Stimulated activated CD4-positive, alpha-beta T cell treated with anti-CD3 and anti-CD28 coated beads, TNF-alpha, amount 100 ng/mL, for 48 hours (primary cell): ENCODE data around the gene LETM1.
A peak's percentile ranks its signal among the peaks of the same experiment; 100 is the strongest.

ENCODE experiments used
- DNase-seq, 3 donors: peaks; one replicate each; pipeline ENCODE4 v3.0.0-alpha.2; 2020; ENCODE audit warnings: low read depth in 3 of 3

LETM1 gene

DNA sequence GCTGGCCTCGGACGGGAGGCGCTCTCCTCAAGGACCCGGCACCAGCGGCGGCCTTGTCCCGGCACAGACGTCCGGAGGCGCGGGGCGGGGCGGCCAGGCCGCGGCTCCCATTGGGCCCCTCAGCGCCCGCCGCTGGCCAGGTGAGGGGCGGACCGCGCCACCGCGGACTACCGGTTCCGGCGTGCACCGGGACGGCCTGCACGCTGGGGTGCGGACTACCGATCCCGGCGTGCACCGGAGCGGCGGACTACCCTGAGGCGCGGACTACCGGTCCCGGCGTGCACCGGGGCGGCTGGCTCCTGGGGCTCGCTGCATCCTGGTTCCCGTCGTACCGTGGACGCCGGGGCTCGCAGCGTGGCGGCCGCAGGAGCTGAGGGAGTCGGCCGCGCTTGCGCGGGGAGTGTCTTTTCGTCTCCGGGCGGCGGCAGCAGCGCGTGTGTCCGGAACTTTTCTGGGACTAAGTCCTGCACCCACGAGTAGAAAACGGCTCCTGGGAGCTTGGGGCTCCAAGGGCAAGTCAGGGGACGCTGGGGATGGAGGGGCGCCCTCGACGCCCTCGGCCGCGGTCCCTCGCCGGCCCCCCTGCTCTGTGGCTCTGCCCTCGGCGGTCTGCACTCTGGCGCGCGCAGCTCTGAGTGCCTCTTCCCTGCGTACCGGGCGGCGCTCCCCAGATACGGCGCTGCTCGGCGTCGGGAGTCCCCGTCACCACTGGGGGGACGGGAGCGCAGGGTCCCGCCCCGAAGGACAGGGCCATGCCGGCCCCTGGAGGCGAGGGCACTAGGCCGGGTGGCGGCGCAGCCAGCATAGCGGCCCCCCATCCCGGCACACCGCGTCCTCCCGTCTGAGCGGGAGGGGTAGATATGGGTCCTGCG is at the start of gene LETM1:
TSS of gene LETM1 (minus strand) at position 86 of the 872 bp plus-strand sequence. CDS start 206 bp downstream, outside the sequence.
- peak; percentile 90 to 94 (median 92) for DNase-seq

DNA sequence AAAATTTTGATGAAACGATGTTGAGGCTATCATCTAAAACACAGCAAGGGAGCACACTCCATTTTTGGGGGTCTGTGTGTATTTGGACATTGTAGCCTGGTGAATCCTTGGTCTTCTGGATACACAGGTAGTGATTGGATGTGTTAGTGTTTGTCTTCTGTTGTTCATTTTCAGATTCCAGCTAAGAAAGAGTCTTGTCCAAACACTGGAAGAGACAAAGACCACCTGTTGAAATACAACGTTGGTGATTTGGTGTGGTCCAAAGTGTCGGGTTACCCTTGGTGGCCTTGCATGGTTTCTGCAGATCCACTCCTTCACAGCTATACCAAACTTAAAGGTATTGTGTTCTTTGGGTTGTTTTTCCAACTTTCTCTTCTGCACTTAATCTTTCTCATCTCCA is 48.1 kb upstream of the LETM1 start:
- DNase-seq, result no peak

DNA sequence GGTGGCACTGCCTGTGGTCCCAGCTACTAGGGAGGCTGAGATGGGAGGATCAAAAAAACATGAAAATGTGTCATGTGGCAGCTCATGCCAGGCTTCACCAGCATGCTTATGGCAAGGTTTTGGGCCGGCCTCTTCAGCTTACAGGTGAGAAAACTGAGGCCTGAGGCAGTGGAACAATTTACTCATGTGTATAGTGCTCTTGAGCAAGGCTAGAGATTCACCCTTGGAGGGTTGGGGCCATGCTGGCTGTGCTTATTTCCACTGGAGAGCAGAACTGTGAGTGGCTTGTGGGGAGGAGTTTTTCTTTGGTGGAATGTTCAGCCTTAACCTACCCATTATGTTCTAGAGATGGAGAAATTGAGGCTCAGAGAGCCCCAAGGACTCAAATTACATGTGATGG is 47.1 kb upstream of the LETM1 start:
- DNase-seq, result no peak

DNA sequence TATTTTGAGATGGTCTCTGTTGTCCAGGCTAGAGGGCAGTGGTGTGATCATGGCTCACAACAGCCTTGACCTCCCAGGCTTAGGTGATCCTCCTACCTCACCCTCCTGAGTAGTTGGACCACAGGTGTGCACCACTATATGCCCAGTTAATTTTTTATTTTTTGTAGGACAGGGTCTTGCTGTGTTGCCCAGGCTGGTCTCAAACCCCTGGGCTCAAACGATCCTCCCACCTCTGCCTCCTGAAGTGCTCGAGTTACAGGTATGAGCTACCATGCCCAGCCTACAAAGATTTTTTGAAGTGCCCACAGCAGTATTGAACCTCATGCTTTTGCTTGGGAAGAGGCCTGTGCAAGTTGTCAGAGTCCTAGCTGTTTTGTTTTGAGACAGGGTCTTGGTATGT is 46.3 kb upstream of the LETM1 start:
- DNase-seq, result no peak

DNA sequence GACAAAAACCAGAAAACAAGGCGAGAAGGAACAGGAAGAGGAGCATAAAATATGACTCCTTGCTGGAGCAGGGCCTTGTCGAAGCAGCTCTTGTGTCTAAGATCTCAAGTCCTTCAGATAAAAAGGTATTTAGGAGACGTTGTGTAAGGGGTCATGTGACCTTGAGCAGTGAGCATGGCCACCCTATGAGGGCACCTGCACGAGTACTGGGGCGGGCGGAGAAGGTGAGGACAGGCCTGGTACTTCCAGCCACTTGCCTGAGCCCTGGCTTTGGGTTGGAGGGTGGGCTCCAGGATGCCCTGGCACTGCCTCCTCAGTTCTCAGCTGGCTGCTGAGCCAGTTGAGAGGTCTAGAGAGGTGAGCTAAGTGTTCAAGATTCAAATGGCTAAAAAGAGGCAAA is 45.2 kb upstream of the LETM1 start:
- no peak for DNase-seq

DNA sequence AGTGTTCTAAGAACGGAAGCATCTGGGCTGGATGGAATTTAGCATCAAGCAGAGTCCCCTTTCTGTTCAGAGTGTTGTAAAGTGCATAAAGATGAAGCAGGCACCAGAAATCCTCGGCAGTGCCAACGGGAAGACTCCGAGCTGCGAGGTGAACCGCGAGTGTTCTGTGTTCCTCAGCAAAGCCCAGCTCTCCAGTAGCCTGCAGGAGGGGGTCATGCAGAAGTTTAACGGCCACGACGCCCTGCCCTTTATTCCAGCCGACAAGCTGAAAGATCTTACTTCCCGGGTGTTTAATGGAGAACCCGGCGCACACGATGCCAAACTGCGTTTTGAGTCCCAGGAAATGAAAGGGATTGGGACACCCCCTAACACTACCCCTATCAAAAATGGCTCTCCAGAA is 44.7 kb upstream of the LETM1 start:
- no peak for DNase-seq

DNA sequence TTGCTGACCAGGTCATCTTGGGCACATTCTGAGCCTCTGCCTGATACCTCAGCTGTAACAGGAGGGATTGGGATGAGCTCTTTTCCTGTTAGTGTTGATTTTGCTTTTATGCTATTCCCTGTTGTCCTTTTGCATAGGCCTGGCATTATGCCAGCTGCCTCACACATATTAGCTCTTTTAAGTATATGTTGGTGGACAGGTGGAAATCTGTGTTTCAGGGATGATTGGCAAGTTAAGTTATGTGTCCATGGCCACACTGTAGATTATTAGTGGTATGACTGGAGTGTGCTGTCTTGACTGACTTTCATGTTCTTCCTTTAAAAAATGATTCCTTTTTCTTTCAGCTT is 44.1 kb upstream of the LETM1 start:
- no peak for DNase-seq

DNA sequence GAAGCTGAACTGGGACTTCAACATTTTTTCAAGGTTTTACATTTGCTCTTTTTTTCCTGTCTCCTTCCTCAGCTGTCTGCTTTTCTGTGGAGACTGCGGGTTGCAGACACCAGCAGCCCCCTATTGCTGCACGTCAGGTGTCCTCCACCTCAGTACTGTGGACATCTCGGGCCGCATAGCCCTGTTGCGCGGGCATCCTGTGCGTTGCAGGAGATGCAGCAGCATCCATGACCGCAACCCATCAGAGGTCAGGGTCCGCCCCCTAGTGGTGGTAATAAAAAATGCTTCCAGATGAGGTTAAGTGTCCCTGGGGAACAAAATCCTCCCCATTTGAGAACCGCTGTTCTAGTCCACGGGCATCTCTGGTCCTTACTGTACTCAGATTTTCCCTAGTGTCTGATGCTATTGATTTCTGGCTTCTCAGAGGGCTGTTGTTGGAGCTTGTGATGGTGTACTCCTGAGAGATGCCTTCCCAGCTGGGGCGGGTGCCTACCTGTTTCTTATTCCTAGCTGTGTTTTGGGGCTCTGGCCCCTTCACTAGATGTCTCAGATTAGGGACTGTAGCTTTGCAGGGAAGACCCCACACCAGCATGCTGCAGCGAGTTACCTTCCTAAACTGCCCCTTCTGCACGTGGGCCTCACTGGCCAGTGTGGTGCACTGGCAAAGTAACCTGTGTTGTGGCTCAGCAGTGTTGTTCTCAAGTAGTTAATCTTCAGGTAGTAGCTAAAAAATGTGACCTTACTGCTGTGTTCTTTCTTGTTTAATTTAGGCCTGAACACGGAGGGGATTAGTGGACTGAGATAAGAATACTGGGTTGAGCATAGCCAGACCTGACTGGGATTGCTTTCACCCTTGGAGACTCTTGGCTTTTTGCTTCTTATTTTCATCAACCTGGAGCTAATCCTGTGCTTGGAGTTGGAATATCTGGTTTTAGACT is 43.5 kb upstream of the LETM1 start:
- DNase-seq, result peak; percentile 50 to 65 (median 61)

DNA sequence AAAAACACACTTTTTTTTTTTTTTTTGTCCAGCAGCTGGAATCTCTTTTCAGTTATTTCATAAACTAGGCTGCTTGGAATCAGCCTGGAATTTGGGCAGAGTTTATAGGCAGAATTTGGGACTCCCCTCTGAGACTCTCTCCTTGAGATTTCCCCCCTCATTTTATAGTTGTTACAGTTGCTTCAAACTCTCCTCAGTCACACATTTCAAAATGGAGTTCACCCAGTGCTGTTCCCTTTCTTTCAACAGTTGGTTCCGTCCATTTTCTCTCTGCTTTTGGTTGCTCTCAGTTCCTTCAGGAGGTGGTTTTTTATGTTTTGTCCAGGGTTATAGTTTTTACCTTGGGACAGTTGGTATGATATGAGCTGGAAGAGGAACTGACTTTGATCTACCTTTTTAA is 42.7 kb upstream of the LETM1 start:
- no peak for DNase-seq

DNA sequence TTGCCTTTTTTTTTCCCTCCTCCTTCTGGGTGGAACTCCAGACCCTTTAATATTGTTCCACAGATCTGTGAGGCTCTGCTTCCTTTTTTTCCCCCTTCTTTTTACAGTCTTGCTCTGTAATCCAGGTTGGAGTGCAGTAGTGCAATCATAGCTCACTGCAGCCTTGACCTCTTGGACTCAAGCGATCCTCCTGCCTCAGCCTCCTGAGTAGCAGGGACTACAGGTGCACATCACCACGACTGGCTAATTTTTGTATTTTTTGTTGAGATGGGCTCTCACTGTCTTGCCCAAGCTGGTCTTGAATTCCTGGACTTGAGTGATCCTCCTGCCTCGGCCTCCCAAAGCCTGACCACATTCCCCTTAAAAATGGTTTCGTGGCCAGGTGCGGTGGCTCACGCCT is 42.1 kb upstream of the LETM1 start:
- no peak for DNase-seq

DNA sequence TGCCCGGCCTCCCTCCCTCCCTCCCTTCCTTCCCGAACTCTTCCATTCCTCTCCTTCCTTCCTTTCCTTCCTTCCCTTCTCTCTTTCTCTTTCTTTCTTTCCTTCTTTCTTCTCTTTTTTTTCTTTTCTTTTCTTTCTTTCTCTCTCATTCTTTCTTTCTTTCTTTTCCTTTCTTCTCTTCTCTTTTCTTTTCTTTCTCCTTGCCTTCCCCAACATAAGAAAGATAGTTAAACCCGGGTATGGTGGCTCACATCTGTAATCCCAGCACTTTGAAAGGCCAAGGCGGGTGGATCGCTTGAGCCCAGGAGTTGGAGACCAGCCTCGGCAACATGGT is 40.7 kb upstream of the LETM1 start:
- no peak for DNase-seq

DNA sequence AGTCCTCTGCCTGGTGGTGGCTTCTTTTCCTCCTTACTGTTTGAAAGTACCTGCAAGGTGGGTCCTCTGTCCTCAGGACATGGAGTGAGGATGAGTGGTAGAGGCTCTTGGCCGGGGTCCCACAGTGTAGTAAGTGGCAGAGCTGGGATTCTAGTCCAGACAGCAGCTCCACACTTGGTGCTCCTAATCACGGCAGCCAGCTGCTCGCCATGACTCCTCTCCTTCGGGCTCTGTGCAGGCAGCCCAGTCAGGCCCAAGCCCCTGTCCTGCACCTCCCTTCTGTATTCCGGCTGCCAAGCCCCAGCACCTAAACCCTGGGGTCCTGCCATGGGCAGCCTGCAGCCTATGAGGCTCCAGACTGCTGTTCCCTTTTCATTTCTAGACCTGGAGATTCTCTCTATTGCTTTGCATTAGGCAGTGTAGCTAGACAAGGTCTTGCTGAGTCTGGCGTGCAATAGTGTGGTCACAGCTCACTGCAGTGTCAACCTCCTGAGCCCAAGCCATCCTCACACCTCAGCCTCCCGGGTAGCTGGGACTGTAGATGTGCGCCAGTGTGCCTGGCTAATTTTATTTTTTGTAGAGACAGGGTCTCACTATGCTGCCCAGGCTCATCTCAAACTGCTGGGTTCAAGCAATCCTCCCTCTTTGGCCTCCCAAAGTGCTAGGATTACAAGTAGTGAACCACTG is 40.2 kb upstream of the LETM1 start:
- DNase-seq, result no peak

DNA sequence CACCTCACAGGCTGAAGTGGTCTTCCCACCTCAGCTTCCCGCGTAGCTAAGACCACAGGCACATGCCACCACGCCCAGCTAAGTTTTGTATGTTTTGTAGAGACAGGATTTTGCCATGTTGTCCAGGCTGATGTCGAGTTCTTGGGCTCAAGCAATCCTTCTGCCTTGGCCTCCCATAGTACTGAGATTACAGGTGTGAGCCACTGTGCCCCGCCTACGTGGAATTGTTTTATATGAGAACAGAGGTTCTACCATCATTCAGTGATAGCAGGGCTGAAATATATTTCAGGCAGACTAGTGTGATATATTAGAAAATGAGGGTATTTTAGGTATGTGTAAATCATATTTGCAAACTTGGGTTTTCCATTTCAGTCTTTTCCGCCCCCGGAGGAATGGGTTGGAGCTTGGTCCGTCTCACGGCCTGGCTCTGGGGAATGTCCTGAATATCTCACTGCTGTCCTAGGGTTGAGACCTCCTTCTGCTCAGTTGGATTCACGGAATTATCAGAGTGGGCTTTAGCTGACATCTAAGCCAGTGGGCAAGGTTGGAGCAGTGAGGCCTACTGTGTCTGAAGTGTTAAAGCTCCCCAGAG is 35.1 kb upstream of the LETM1 start:
- DNase-seq, result no peak

DNA sequence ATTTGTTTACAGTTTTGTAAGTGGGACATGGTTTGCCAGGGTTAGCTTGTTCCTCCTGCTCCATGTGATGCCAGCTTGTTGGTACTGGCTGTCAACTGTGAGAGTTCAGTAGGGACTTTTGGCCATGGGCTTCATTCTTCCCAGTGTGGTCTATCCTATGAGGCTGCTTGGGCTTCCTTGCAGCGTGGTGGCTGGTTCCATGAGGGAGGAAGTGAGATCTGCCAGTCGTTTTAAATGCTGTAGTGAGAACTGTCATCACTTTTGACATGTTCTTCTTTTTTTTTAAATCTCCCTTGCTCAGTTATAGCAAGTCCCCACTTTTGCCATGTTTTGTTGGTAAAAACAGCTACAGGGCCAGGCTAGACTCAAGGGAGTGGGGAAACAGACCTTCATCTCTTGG is 31.1 kb upstream of the LETM1 start:
- DNase-seq, result no peak

DNA sequence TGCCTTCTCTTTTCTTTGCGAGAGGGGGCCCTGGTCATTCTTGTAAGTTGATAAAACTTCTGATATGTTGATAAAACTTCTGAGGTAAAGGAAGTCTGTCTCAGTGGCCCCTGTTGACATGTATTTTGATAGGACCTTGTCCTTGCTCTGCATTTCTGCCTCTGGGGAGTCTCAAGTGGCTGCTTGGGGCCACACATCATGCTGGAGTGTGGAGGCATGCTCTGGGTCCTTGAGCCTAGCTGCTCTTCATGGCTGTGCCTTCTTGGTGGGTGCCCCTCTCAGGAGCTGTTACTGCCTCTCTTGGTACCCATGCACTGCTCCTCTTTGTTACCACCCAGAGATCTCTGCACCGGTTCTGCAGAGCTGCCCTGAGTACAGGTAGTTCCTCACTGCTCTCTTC is 29.5 kb upstream of the LETM1 start:
- no peak for DNase-seq

DNA sequence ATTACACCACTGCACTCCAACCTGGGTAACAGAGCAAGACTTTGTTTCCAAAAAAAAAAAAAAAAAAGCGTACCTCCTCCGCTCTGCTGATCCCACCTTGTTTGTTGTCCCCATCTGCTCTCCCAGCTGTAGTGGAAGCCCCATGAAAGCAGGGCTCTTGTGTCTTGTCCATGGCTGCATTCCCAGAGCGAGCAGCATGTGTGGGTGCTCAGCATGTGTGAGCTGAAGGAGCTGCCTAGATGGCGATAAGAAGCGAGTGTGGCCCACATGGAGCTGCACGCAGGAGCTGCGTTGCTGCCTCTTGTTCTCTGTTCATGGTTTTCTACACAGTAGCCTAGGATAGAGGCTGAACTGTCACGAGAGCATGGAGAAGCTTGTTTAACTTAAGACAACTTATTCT is 27.6 kb upstream of the LETM1 start:
- DNase-seq, result no peak

DNA sequence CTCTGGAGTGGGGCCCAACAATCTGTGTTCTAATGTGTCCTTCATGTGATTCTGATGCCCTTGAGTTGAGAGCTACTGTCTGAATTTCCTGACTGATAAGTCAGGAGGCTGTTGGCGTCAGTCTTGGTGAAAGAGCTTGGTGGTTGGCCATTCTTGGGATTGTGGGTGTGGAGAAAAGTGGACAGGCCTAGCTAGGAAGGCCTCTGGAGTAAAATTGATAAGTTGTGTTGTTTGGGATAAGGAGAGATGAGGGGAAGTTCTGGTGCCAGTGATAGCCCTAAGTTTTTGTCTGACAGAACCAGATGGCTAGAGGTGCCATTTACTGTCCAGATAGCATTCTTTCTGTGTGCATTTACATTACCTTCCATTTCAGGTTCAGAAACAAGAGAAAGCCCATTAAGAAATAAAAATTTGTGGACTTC is 26.9 kb upstream of the LETM1 start:
- no peak for DNase-seq

DNA sequence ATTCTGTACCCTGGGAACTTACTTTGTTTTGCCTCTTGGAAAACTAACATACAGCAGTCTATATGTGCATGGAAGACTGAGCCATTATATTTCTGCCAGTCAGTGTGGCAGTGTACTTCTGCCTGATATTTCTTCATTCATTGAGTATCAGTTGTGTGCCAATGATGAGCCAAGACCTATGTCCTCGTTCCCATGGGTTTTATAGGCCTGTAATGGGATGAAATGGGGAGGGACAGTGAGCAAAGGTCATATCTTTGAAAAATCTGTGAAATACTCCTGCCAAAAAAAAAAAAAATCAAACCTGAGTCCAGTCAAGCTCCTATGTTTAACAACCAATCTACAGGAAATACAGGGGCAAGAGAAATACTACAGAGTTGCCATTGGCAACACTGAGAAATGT is 24.4 kb upstream of the LETM1 start:
- no peak for DNase-seq

DNA sequence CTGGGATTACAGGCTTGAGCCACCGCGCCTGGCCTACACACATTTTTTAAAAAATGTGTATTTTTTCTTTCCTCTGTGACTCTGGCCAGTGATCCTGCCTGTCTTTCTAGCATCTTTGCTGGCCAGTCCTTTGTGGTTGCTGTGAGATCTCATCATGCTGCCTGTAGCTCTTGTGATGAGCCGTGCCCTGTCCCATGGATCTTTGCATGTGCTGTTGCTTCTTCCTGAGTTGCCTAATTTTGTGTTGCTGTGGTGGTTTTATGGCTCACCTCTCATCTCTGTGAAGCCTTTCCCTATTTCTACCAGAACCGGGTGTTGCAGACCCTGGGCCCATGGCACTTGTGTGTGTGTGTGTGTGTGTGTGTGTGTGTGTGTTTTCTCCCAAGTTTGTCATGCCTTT is 23.5 kb upstream of the LETM1 start:
- DNase-seq, result no peak

DNA sequence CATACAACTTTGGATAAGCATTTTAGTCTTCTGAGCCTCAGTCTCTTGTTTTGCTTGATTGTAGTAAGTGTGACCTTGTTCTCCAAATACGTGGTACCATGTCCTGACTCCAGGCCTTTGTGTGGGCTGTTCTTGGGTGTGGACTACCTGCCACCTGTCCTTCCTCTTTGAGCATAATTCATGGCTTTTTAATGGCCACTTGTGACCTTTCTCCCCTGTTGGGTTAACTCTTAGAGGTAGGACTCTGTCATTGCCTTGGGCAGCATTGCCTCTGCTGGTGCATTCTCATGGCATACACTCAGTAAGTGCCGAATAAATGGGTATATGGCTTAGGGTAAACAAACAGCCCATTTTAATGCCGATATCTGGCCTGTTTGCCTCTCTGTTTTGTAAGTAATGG is 18.2 kb upstream of the LETM1 start:
- no peak for DNase-seq

DNA sequence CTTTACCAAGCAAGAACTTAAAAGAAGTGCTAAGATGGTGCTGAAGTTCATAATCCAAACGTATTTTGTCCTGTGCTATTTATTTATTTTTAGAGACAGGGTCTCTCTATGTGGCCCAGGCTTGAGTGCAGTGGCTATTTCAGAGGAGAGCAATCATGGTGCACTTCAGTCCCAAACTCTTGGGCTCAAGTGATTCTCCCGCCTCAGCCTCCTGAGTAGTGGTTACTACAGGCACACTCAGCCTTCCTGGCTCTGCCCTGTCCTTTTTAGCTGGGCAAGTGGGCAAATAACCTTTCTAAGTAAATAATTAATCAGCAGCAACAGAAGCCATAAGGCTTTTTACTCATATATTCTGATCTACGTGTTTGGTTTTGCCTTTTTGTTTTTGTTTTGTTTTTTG is 17.8 kb upstream of the LETM1 start:
- no peak for DNase-seq

DNA sequence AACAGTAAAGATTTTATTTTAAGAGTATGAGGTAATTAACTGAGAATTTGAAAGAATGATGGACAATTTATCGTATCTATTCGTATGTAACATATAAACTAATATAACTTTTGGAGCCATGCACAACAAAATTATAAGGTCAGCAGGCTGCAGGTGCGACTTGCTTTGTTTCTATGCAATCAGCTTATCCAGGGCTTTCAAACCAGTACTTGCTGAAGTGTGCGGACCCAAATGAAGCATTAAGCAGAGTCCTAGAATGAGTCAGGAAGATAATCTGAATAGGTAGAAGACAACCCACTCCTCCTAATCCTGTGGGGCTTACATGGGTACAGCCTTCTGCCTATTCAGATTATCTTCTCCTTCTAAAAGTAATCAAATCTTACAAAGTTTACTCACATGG is 17.3 kb upstream of the LETM1 start:
- no peak for DNase-seq
